ENCODE measurements around the gene TNFRSF17. TPM values are rescaled to one million over a fixed set of nuclear protein-coding genes. Genes with fewer than 3 reads are reported as not detected.

Gene TNFRSF17
- total and polyA plus RNA-seq, 10 of the 15 experiments (the other 5 are each of a cell fraction or from before 2014, with no cell fraction given), result 106 to 461 (median 179) TPM

GRCh38 chr16:11976850-11977375 lies 11.9 kb downstream of the TNFRSF17 start (continued):
- TF ChIP-seq HDAC2 (IDR thresholded peaks at IDR 0.05), result no peak
- no peak for TF ChIP-seq CUX1 (IDR thresholded peaks at IDR 0.05; ENCODE audit: insufficient replicate concordance, low read depth, low read length)
- TF ChIP-seq MEF2A (IDR thresholded peaks at IDR 0.05; ENCODE audit: insufficient read depth, low read depth, low read length), result no peak
- no peak for TF ChIP-seq STAT1 (conservative IDR thresholded peaks at IDR 0.05)
- no peak for TF ChIP-seq CBX5 (IDR thresholded peaks at IDR 0.05; ENCODE audit: low read depth)
- TF ChIP-seq BCL11A (IDR thresholded peaks at IDR 0.05; ENCODE audit: low read depth, low read length), result no peak
- TF ChIP-seq ZZZ3 (IDR thresholded peaks at IDR 0.05; ENCODE audit: control insufficient read depth, insufficient read length, low read depth), result no peak
